IMR-90 (cell line): ENCODE measurements around the gene LMO4. TPM values are rescaled to one million over a fixed set of nuclear protein-coding genes. Genes with fewer than 3 reads are reported as not detected.

Experiments used
- ATAC-seq: fragments of 200-7000 bp; cut with Tn5 transposase; 2 replicates; pipeline ENCODE4 v1.9.1; 2020; ENCODE audit warnings: low read depth, mild to moderate bottlenecking, moderate library complexity
- BruUV-seq: library from RNA; stranded (reverse); fragments of 400-500 nt; replicated peaks from 2 replicates; lab custom pipeline; 2021; lab: Mats Ljungman, UMichigan
- CTCF ChIA-PET: fragments of 300-600 bp; formaldehyde crosslinking; extraction: SDS; loops from one replicate; lab custom pipeline; 2021; ENCODE audit warnings: antibody characterized with exemption; lab: Yijun Ruan, JAX
- POLR2A ChIA-PET: fragments of 300-600 bp; sonication (Branson Sonifier 250); formaldehyde crosslinking; loops from one replicate; lab custom pipeline; 2022; ENCODE audit warnings: antibody characterized with exemption; ENCODE audit not compliant: unreplicated experiment; lab: Charles Lee
- DNase-seq: peaks from one replicate; pipeline ENCODE4 v3.0.0; 2013
- H2AFZ ChIP-seq: replicated peaks from 2 replicates; pipeline ENCODE3; 2013; ENCODE audit warnings: low read length, mild to moderate bottlenecking; ENCODE audit not compliant: poor library complexity
- H2AK5ac ChIP-seq: 2 replicates; pipeline ENCODE4 v1.6.1; 2013; ENCODE audit warnings: low read depth, low read length, inconsistent platforms
- H2AK9ac ChIP-seq: replicated peaks from 2 replicates; pipeline ENCODE3; 2013; ENCODE audit warnings: mild to moderate bottlenecking, low read depth, low read length, moderate library complexity; ENCODE audit not compliant: poor library complexity
- H2BK120ac ChIP-seq: 2 replicates; pipeline ENCODE4 v1.6.1; 2013; ENCODE audit warnings: low read depth, low read length, inconsistent platforms
- H2BK15ac ChIP-seq: 3 replicates; pipeline ENCODE4 v1.6.1; 2013; ENCODE audit warnings: low read depth, low read length, inconsistent platforms
- H2BK20ac ChIP-seq: 2 replicates; pipeline ENCODE4 v1.6.1; 2013; ENCODE audit warnings: low read depth, mild to moderate bottlenecking, inconsistent platforms, low read length, moderate library complexity
- H2BK5ac ChIP-seq: 2 replicates; pipeline ENCODE4 v1.6.1; 2013; ENCODE audit warnings: mild to moderate bottlenecking, low read depth, low read length, inconsistent platforms; ENCODE audit not compliant: poor library complexity, severe bottlenecking
- H3K14ac ChIP-seq: replicated peaks from 2 replicates; pipeline ENCODE4 v1.6.1; 2013; ENCODE audit warnings: low read depth, low read length, inconsistent platforms
- H3K18ac ChIP-seq: 2 replicates; pipeline ENCODE4 v1.6.1; 2013; ENCODE audit warnings: low read depth, low read length, control low read depth
- H3K23ac ChIP-seq: 2 replicates; pipeline ENCODE4 v1.6.1; 2013; ENCODE audit warnings: low read depth, low read length, inconsistent platforms
- H3K27ac ChIP-seq: 2 replicates; pipeline ENCODE4 v1.5.1; 2013; ENCODE audit warnings: mild to moderate bottlenecking, control low read depth, low read length; ENCODE audit not compliant: insufficient read depth
- H3K27me3 ChIP-seq: 2 replicates; pipeline ENCODE4 v1.6.1; 2013; ENCODE audit warnings: low read length; ENCODE audit not compliant: control insufficient read depth, insufficient read depth
- H3K36me3 ChIP-seq: 2 replicates; pipeline ENCODE4 v1.6.1; 2013; ENCODE audit warnings: low read length, mixed read lengths; ENCODE audit not compliant: control insufficient read depth, insufficient read depth
- H3K4ac ChIP-seq: 2 replicates; pipeline ENCODE4 v1.6.1; 2013; ENCODE audit warnings: low read depth, low read length, inconsistent platforms
- H3K4me1 ChIP-seq: 2 replicates; pipeline ENCODE4 v1.6.1; 2013; ENCODE audit warnings: low read length, mixed read lengths; ENCODE audit not compliant: control insufficient read depth, insufficient read depth
- H3K4me2 ChIP-seq: 2 replicates; pipeline ENCODE4 v1.6.1; 2013; ENCODE audit warnings: low read depth, mild to moderate bottlenecking, control low read depth, low read length, moderate library complexity
- H3K4me3 ChIP-seq: 2 replicates; pipeline ENCODE4 v1.5.1; 2013; ENCODE audit warnings: low read depth, mild to moderate bottlenecking, control low read depth, low read length, moderate library complexity; ENCODE audit not compliant: insufficient read depth
- H3K56ac ChIP-seq: 2 replicates; pipeline ENCODE4 v1.6.1; 2013; ENCODE audit warnings: low read length, inconsistent platforms; ENCODE audit not compliant: insufficient read depth; ENCODE audit errors: extremely low read depth
- H3K79me1 ChIP-seq, 2 experiments: 2 replicates each; pipeline ENCODE4 v1.6.1; 2013; ENCODE audit warnings: low read length in 2 of 2, inconsistent platforms in 1 of 2, low read depth in 1 of 2
- H3K9ac ChIP-seq: 2 replicates; pipeline ENCODE4 v1.6.1; 2013; ENCODE audit warnings: low read depth, low read length, control low read depth
- H3K9me1 ChIP-seq: 2 replicates; pipeline ENCODE4 v1.6.1; 2013; ENCODE audit warnings: low read length, inconsistent platforms; ENCODE audit not compliant: insufficient read depth
- H3K9me3 ChIP-seq: 2 replicates; pipeline ENCODE4 v1.6.1; 2013; ENCODE audit warnings: low read length; ENCODE audit not compliant: control insufficient read depth, insufficient read depth
- H4K20me1 ChIP-seq: 2 replicates; pipeline ENCODE4 v1.6.1; 2013; ENCODE audit warnings: low read length, inconsistent platforms; ENCODE audit not compliant: insufficient read depth
- H4K5ac ChIP-seq: 2 replicates; pipeline ENCODE4 v1.6.1; 2013; ENCODE audit warnings: mild to moderate bottlenecking, low read depth, low read length, control low read depth
- H4K8ac ChIP-seq, 2 experiments: 2 replicates each; pipeline ENCODE4 v1.6.1; 2013; ENCODE audit warnings: low read depth in 2 of 2, low read length in 2 of 2, control low read depth in 1 of 2, inconsistent platforms in 1 of 2
- H4K91ac ChIP-seq: 2 replicates; pipeline ENCODE4 v1.6.1; 2013; ENCODE audit warnings: low read depth, low read length, inconsistent platforms; ENCODE audit not compliant: insufficient read depth
- BHLHE40 ChIP-seq: fragments of 150-350 bp; IDR thresholded peaks from 2 replicates; pipeline ENCODE4 v1.6.1; 2016; ENCODE audit warnings: mild to moderate bottlenecking, low read depth, low read length
- CEBPB ChIP-seq: IDR thresholded peaks from 2 replicates; pipeline ENCODE4 v1.6.1; 2012; ENCODE audit warnings: low read depth, low read length, improper control_type of control experiment
- CHD1 ChIP-seq: IDR thresholded peaks from 2 replicates; pipeline ENCODE4 v1.6.1; 2012; ENCODE audit warnings: low read depth, low read length, improper control_type of control experiment
- MAZ ChIP-seq: IDR thresholded peaks from 2 replicates; pipeline ENCODE4 v1.6.1; 2012; ENCODE audit warnings: low read depth, mild to moderate bottlenecking, low read length, improper control_type of control experiment, moderate library complexity, borderline replicate concordance
- MXI1 ChIP-seq: IDR thresholded peaks from 2 replicates; pipeline ENCODE4 v1.6.1; 2012; ENCODE audit warnings: low read depth, mild to moderate bottlenecking, low read length, moderate library complexity, borderline replicate concordance
- WGBS, 2 experiments: methylation state at CpG; one replicate each; pipeline versions ENCODE4 v1.1.5 to v1.1.7; 2013; ENCODE audit warnings: missing lambda C conversion rate in 2 of 2; ENCODE audit not compliant: insufficient read length in 1 of 2; ENCODE audit errors: extremely low coverage in 2 of 2; 5-methylcytosine and 5-hydroxymethylcytosine counted together
- dilution Hi-C: fragments of 300-500 bp; cut with HindIII; formaldehyde crosslinking; loops from one replicate; pipeline ENCODE4 v1.14.3; 2018; ENCODE audit warnings: low sequenced_read_pairs; ENCODE audit not compliant: unreplicated experiment
- in situ Hi-C: fragments of 300-500 bp; cut with MboI; formaldehyde crosslinking; loops from 3 replicates; pipeline ENCODE4 v1.14.3; 2019; ENCODE audit warnings: low sequenced_read_pairs, inconsistent platforms, mixed read lengths
- intact Hi-C: fragments of 100-400 bp; cut with micrococcal nuclease; formaldehyde crosslinking; loops from 2 replicates; pipeline ENCODE4 v1.10.0; 2022
- polyA plus RNA-seq, 3 experiments: library from polyadenylated mRNA; depleted of rRNA; stranded (reverse); fragments of >200 nt; gene quantifications; 2 replicates each; pipeline ENCODE4 v1.2.3, GENCODE V29; 2012; ENCODE audit warnings: low replicate concordance in 1 of 3
- total RNA-seq: library from RNA; depleted of rRNA; stranded (reverse); fragments of >200 nt; gene quantifications from 2 replicates; pipeline ENCODE4 v1.2.3, GENCODE V29; 2012
- TF ChIP-seq, protein P1 (sequence below): fragments of 150-350 bp; IDR thresholded peaks from 2 replicates; pipeline ENCODE4 v1.6.1; 2016; ENCODE audit warnings: low read depth, mild to moderate bottlenecking, low read length, moderate library complexity, borderline replicate concordance

LMO4 gene
- total and polyA plus RNA-seq, 2 of the 4 experiments (the other 2 are of a cell fraction): 98.9 to 109 TPM

DNA sequence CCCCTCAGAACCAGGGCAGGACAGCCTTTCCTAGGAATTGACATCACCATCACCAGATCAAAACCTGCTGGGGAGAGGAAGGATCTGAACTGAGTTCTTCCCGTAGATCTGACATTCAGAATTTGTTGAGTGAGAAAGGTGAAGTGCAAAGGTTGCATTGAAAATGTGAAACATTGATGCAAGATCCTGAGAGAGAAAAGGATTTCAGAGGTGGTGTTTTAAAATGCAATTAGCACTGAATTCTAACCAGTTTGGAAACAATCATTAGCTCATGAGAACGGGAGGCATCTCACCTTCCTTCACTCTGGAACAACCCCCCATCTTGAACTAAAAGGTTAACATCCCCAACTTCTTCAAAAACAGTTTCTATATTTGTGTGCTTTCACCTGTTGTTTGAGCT is 20.4 kb downstream of the LMO4 start:
- peaks cover 8 to 16% of the 10 kb centered on the region in 2 experiments for H3K79me1 ChIP-seq
- no peak overlapping the region for H2BK120ac ChIP-seq
- H3K9me1 ChIP-seq: no peaks in the 10 kb centered on the region
- H3K27ac ChIP-seq: no peak overlapping the region
- no peak overlapping the region for H3K4me2 ChIP-seq
- intact Hi-C loops: no loop called here
- POLR2A ChIA-PET: no interaction called here
- H4K20me1 ChIP-seq: no peaks in the 10 kb centered on the region; the same call in 1 of the 2 replicates
- no peak overlapping the region for H3K4me3 ChIP-seq
- H4K5ac ChIP-seq: no peak overlapping the region
- H3K23ac ChIP-seq: no peak overlapping the region
- TF ChIP-seq CHD1: no peak
- no peak for TF ChIP-seq MAZ
- TF ChIP-seq BHLHE40: no peak
- no peak for TF ChIP-seq MXI1
- TF ChIP-seq, protein P1, sequence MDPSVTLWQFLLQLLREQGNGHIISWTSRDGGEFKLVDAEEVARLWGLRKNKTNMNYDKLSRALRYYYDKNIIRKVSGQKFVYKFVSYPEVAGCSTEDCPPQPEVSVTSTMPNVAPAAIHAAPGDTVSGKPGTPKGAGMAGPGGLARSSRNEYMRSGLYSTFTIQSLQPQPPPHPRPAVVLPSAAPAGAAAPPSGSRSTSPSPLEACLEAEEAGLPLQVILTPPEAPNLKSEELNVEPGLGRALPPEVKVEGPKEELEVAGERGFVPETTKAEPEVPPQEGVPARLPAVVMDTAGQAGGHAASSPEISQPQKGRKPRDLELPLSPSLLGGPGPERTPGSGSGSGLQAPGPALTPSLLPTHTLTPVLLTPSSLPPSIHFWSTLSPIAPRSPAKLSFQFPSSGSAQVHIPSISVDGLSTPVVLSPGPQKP: no peak
- no peak for TF ChIP-seq CEBPB
- H3K4ac ChIP-seq: no peak overlapping the region
- H2BK5ac ChIP-seq: no peak overlapping the region
- no CpG with 5 or more reads among the region's 2 CpGs for WGBS, 2 experiments
- CTCF ChIA-PET: no interaction called here
- no peaks in the 10 kb centered on the region for H3K27me3 ChIP-seq
- no peaks in the 10 kb centered on the region for H3K9me3 ChIP-seq
- no peak overlapping the region for H3K18ac ChIP-seq
- no peak overlapping the region for H4K8ac ChIP-seq
- no peak overlapping the region for H4K91ac ChIP-seq
- in situ Hi-C loops: no loop called here
- H3K9ac ChIP-seq: no peak overlapping the region
- H2BK15ac ChIP-seq: no peak overlapping the region
- peaks cover 2% of the 10 kb centered on the region; the same call in 1 of the 2 replicates for H3K4me1 ChIP-seq
- dilution Hi-C loops: no loop called here
- H3K14ac ChIP-seq: no peak overlapping the region
- no peak overlapping the region for H2BK20ac ChIP-seq
- H3K56ac ChIP-seq: no peak overlapping the region
- DNase-seq (no peak), ATAC-seq (no peak)
- no TSS peak for BruUV-seq
- H3K36me3 ChIP-seq: peaks cover 15% of the 10 kb centered on the region
- no peak overlapping the region for H2AK9ac ChIP-seq
- no peak overlapping the region for H2AFZ ChIP-seq
- H2AK5ac ChIP-seq: no peak overlapping the region
